Stimulated activated naive CD8-positive, alpha-beta T cell treated with anti-CD3 and anti-CD28 coated beads, Interleukin-15, amount 100 ng/mL, for 72 hours (primary cell): ENCODE measurements around the gene SMC5.
A peak's percentile ranks its signal among the peaks of the same experiment; 100 is the strongest.
"Not testable (repeated sequence)": the region's sequence is repeated elsewhere in the genome, so short reads cannot be mapped to it uniquely, and the experiment has no call there.

Source experiments
- ATAC-seq: fragments of 150-1000 bp; cut with Tn5 transposase; 2 replicates; pipeline ENCODE4 v1.10.0; 2021; ENCODE audit warnings: mild to moderate bottlenecking, moderate library complexity
- DNase-seq, 2 donors: peaks; one replicate each; pipeline ENCODE4 v3.0.0; 2021 to 2022
- H3K27ac Mint-ChIP-seq, 2 donors: one replicate each; pipeline ENCODE4 v1.8.0; 2022; ENCODE audit warnings: mild to moderate bottlenecking in 2 of 2, mixed read lengths in 2 of 2, moderate library complexity in 2 of 2
- H3K27me3 Mint-ChIP-seq: one replicate; pipeline ENCODE4 v1.8.0; 2022; ENCODE audit warnings: mixed read lengths
- H3K4me1 Mint-ChIP-seq: one replicate; pipeline ENCODE4 v1.8.0; 2022; ENCODE audit warnings: mild to moderate bottlenecking, mixed read lengths
- H3K4me3 Mint-ChIP-seq, 2 donors: one replicate each; pipeline ENCODE4 v1.8.0; 2022; ENCODE audit warnings: mild to moderate bottlenecking in 2 of 2, mixed read lengths in 2 of 2, moderate library complexity in 1 of 2
- H3K9me3 Mint-ChIP-seq, 2 donors: one replicate each; pipeline ENCODE4 v1.8.0; 2022; ENCODE audit warnings: mixed read lengths in 2 of 2

SMC5 gene

DNA sequence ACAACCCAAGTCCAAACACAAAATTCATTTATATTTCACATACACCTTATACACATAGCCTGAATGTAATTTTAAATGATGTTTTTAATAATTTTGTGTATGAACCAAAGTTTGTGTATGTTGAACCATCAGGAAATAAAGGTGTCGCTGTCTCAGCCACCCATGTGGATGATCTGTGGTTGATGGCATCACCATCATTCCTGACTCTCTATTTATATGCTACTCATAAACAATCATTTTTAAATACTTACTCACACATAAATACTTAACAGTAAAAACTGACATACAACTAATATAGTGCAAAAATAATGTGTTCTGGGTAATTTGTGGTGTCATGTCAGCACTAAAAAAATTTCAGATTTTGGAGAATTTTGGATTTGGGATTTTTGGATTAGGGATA, 38.4 kb downstream of the SMC5 start:
- ATAC-seq (no peak), DNase-seq (no peak)
- Mint-ChIP-seq H3K4me3 (no peak overlapping the region), H3K27ac (no peak overlapping the region), H3K9me3 (no peaks in the 10 kb centered on the region), H3K27me3 (no peaks in the 10 kb centered on the region), H3K4me1 (peaks cover 17% of the 10 kb centered on the region)

DNA sequence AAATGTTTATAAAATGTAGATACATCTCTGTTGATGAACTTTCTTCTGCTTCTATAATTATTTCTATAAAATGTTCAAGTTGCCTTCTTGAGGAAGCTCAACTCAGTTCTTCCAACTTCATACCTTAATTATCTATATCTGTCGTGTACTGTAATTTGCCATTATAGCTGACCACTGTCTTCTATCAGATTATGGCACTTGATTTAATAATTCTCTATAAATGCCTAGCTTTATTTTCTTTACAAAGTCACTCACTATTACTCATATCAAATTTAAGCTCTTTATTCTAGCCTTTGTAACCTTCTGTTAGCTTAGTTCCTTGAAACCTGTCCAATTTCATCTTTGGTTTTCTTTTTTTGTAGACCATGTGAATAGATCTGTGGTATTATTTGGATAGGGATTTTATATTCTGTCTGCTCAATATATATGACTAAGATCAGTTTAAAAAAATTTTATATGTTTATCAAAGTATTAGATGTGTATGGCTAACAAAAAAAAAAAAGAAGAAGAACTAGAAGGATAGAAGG, 39.5 kb downstream of the SMC5 start:
- no peak for ATAC-seq
- Mint-ChIP-seq H3K27me3 (no peaks in the 10 kb centered on the region), H3K4me3 (no peak overlapping the region), H3K9me3 (no peaks in the 10 kb centered on the region), H3K27ac (no peak overlapping the region), H3K4me1 (peaks cover 16% of the 10 kb centered on the region)
- no peak for DNase-seq

DNA sequence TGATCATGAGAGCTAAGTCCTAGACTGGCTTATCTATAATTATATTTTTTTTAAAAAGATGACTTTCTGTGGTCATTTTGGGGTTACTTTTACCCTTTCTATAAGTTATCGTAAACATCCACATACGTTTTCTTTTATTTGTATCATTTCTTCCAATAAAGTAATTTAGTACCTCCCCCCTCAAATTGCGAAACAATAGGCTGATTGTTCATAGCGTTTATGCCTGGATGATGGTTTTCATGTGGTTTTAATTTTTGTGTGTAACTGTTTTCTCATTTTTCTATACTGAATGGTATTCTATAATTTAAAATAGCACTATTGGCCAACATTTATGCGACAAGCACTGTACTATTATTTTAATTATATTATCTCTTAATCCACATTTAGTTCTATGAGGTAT, 44.5 kb downstream of the SMC5 start:
- Mint-ChIP-seq H3K4me1 (no peaks in the 10 kb centered on the region), H3K4me3 (no peak overlapping the region), H3K27ac (peak overlapping the region in 1 of 2 donors; percentile 45), H3K27me3 (no peaks in the 10 kb centered on the region), H3K9me3 (no peaks in the 10 kb centered on the region)
- DNase-seq: no peak
- no peak for ATAC-seq

DNA sequence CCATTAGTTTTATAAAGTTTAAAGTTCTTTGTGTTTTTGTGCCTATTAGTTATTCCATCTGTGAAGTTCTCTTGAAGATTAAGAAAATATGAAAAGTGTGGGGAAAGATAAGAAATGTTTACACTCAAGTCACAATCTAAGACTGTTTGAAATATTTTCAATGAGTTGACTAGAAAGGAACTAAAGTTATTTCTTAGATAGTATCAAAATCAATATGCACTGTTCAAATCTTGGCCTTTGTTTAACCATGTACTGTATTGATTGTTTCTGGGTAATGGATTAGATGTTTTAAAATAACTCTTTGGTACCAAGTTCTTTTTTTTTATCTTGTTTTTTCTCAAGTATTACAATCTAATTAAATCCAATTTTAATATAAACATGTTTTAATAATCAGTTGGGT, 46.0 kb downstream of the SMC5 start:
- no peak overlapping the region for H3K4me3 Mint-ChIP-seq
- no peak overlapping the region for H3K27ac Mint-ChIP-seq
- no peaks in the 10 kb centered on the region for H3K27me3 Mint-ChIP-seq
- no peak for DNase-seq
- no peak for ATAC-seq
- no peaks in the 10 kb centered on the region for H3K4me1 Mint-ChIP-seq
- no peaks in the 10 kb centered on the region for H3K9me3 Mint-ChIP-seq

DNA sequence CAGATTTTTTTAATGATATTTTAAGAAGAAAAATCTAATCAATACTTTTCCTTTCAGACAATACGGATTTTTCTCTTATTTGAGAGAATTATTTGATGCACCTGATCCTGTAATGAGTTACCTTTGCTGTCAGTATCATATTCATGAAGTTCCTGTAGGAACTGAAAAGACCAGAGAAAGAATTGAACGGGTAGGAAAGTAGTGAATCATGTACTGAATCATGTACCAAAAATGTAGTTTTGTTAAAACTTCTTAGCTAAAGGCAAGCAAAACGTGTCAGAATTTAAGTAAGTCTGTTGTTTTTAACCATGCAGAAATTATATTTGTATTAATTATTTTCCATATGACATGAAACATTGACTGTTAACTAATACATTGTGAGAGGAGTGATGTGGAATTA, 56.6 kb downstream of the SMC5 start:
- no peak for ATAC-seq
- Mint-ChIP-seq H3K27ac (no peak overlapping the region), H3K4me3 (no peak overlapping the region), H3K4me1 (peaks cover 6% of the 10 kb centered on the region), H3K9me3 (no peaks in the 10 kb centered on the region), H3K27me3 (no peaks in the 10 kb centered on the region)
- no peak for DNase-seq

DNA sequence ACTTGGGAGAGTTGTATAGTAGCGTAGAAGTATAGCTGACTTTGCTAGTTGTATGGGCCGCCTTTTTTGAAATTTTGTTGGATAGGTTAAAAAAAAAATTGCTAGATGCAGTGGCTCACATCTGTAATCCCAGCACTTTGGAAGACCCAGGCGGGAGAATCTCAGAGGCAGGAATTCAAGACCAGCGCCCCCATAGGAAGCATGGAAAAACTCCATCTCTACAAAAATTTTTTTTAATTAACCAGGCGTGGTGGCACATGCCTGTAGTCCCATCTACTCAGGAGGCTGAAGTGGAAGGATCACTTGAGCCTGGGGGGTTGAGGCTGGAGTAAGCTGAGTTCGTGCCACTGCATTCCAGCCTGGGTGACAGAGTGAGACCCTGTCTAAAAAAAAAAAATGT, 59.2 kb downstream of the SMC5 start:
- Mint-ChIP-seq H3K27me3 (no peaks in the 10 kb centered on the region), H3K4me3 (no peak overlapping the region), H3K4me1 (peaks cover 6% of the 10 kb centered on the region), H3K27ac (no peak overlapping the region), H3K9me3 (no peaks in the 10 kb centered on the region)
- DNase-seq (no peak), ATAC-seq (no peak)

DNA sequence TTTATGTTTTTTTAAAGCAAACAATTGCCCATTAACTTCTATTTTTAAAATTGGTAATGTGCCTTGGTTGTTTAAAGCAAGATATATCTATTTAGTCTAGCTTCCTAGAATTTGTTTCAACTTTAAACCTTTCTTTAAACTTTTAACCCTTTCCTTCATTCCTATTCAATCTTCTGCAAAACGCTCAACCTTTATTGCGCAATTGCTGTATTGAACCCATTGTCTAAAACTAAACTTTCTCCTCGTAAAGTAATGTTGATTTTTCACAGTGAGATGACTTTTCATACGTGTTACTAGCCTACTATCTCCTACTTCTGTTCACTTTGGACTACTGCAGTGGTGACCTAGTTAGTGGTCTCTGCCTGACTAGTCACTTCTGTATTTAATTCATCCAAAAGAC, 63.3 kb downstream of the SMC5 start:
- no peaks in the 10 kb centered on the region for H3K4me1 Mint-ChIP-seq
- DNase-seq (no peak), ATAC-seq (no peak)
- H3K27me3 Mint-ChIP-seq: no peaks in the 10 kb centered on the region
- H3K9me3 Mint-ChIP-seq: peaks cover 0 to 5% of the 10 kb centered on the region in 2 donors
- H3K27ac Mint-ChIP-seq: no peak overlapping the region
- H3K4me3 Mint-ChIP-seq: no peak overlapping the region

DNA sequence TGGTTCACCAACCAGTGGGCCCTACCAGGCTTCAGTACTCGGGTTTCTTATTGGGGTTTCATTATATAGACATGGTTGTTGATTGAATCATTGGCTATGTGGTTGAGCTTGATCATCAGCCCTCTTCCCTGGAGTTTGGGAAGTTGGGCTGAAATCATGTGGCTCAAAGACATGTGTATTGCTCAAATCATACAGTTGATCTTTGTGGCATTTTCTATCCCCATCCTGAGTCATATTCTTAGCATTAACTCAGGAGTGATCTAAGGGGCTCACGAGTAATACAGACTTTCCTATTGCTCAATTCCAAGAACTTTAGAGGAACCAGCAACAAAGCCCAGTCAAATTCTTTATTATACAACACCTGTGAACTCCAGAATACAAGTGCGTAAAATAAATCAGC, 66.2 kb downstream of the SMC5 start:
- no peaks in the 10 kb centered on the region for H3K27me3 Mint-ChIP-seq
- H3K9me3 Mint-ChIP-seq: peaks cover 11 to 13% of the 10 kb centered on the region in 2 donors
- H3K4me3 Mint-ChIP-seq: no peak overlapping the region
- ATAC-seq (no peak), DNase-seq (no peak)
- H3K4me1 Mint-ChIP-seq: no peaks in the 10 kb centered on the region
- H3K27ac Mint-ChIP-seq: no peak overlapping the region

DNA sequence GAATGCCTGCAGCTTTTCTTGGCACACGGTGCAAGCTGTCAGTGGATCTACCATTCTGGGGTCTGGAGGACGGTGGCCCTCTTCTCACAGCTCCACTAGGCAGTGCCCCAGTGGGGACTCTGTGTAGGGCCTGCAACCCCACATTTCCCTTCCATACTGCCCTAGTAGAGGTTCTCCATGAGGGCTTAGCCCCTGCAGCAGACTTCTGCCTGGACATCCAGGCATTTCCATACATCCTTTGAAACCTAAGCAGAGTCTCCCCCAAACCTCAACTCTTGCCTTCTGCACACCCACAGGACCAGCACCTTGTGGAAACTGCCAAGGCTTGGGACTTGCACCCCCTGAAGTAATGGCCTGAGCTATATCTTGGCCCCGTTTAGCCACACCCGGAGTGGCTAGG, 69.8 kb downstream of the SMC5 start:
- ATAC-seq, H3K27ac Mint-ChIP-seq, DNase-seq, H3K4me3 Mint-ChIP-seq, H3K27me3 Mint-ChIP-seq, H3K4me1 Mint-ChIP-seq: not testable (repeated sequence)
- peaks cover 11 to 13% of the 10 kb centered on the region in 2 donors for H3K9me3 Mint-ChIP-seq

DNA sequence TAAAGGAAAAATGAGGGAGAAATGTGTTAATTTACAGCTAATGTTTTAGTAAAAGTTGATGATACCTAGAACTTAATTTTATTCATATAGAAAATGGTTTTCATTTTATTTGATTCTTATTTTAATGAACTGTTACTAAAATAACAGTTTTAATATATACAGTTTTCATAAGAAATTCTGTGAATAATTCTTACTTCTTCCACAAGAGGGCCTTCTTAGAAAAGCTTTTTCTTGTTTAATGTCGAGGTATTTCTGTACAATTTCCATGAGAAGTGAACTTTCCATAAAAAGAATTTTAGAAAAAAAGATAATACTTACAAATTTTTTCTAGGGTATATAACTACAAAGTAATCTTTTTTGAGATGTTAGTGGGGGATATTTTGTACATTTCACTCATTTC, 81.8 kb downstream of the SMC5 start:
- H3K27me3 Mint-ChIP-seq: no peaks in the 10 kb centered on the region
- H3K4me3 Mint-ChIP-seq: no peak overlapping the region
- no peaks in the 10 kb centered on the region for H3K9me3 Mint-ChIP-seq
- ATAC-seq (no peak), DNase-seq (no peak)
- H3K27ac Mint-ChIP-seq: no peak overlapping the region
- no peaks in the 10 kb centered on the region for H3K4me1 Mint-ChIP-seq

DNA sequence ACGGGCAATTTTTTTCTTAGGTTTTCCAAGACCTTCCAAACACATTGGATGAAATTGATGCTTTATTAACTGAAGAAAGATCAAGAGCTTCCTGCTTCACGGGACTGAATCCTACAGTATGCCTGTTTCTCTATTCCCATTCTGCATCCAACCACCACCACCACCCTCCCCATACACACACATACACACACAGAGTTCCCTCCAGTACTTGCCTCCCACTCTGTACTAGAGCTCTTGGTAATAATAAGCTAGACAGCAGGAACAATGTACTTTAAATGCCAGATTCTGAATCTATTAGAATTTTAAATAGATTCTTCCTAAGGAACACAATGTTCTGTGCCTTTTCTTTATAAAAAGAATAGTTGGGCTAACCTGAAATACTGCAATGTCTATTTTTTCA, 88.3 kb downstream of the SMC5 start:
- H3K27ac Mint-ChIP-seq: peak overlapping the region in 1 of 2 donors; percentile 66

DNA sequence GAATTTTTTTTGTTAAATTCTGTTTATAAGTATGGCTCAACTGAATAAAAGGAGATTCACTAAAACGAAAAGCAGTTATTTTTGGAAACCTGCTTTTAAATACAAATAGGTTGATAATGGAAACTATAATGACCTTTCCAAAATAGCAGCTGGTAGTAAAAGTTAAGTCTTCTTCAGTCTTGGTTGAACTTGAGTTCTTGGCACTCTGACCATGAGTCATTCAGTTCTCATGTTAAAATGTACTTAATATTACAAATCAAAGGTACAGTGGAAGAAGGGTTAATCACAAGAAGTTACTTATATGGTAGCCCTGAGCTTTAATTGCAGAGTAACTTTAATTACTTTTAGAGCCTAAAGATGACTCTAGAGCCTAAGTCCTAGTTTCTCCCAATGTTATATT, 93.6 kb downstream of the SMC5 start:
- H3K27ac Mint-ChIP-seq: peak overlapping the region in 1 of 2 donors; percentile 34
- H3K27me3 Mint-ChIP-seq: no peaks in the 10 kb centered on the region
- no peaks in the 10 kb centered on the region for H3K9me3 Mint-ChIP-seq
- no peak for ATAC-seq
- H3K4me1 Mint-ChIP-seq: peaks cover 5% of the 10 kb centered on the region
- no peak overlapping the region for H3K4me3 Mint-ChIP-seq
- DNase-seq: no peak

More for the DNA sequence above, 88.3 kb downstream of the SMC5 start:
- ATAC-seq (no peak), DNase-seq (no peak)
- no peaks in the 10 kb centered on the region for H3K9me3 Mint-ChIP-seq
- peaks cover 5% of the 10 kb centered on the region for H3K4me1 Mint-ChIP-seq
- no peak overlapping the region for H3K4me3 Mint-ChIP-seq
- H3K27me3 Mint-ChIP-seq: no peaks in the 10 kb centered on the region

DNA sequence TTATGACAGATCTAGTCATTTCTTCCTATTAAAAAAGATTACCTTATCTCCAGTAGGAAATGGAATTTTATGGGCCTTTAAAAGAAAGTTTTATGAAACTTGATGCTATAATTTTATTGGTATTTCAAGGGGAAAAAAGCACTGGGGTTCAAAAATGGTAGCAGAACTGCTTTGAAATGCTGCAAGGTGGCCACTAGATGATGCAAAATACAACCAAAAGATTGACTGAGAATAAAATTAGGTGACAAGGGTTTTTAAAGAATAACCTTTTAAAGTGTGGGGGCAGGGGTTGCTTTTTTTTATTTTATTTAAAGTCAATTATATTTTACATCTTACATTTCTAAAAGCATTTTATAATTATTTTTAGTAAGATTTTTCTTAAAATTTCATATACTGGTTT, 94.0 kb downstream of the SMC5 start:
- no peak overlapping the region for H3K4me3 Mint-ChIP-seq
- H3K9me3 Mint-ChIP-seq: no peaks in the 10 kb centered on the region
- no peak overlapping the region for H3K27ac Mint-ChIP-seq
- DNase-seq (no peak), ATAC-seq (no peak)
- no peaks in the 10 kb centered on the region for H3K27me3 Mint-ChIP-seq
- peaks cover 5% of the 10 kb centered on the region for H3K4me1 Mint-ChIP-seq

DNA sequence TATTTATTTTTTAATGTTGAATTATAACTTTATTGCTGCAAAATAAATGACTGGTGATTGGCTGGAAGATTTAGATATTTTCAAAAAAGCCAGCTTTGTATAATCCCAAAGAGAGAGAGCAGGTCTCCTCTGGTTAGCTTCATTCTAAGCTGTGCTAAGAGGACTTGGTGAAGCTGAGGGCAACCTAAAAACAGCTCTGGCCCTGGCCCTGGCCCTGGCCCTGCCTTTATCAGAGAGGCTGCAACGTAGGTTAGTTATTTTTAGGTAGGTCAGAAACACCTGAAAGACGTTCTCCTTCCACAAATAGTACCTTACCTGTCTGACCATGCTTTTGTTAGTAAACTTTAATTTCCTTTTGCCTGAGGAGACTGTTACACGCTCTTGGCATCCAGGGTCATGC, 97.0 kb downstream of the SMC5 start:
- Mint-ChIP-seq H3K27me3 (no peaks in the 10 kb centered on the region), H3K9me3 (no peaks in the 10 kb centered on the region), H3K4me1 (peaks cover 5% of the 10 kb centered on the region), H3K27ac (peak overlapping the region in 1 of 2 donors; percentile 35), H3K4me3 (no peak overlapping the region)
- ATAC-seq (no peak), DNase-seq (no peak)

DNA sequence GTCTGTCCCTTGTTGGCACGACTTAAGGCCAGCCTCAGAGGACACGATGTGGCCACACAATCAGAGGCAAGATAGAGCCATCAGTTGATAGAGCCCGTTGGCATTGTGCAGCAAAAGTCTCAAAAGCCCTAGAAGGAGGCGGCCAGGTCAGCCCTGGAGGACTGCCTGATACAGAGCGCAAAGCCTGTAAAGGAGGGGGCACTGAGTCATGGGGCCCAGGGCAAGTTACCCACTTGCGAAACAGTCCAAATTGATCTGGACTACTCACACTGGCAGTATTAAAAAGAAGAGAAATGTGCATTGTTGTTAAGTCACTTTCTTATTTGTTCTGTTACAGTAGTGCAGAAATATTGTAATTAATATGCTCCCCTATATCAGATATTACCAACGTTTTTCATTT, 104.2 kb downstream of the SMC5 start:
- no peak overlapping the region for H3K4me3 Mint-ChIP-seq
- H3K27me3 Mint-ChIP-seq: no peaks in the 10 kb centered on the region
- H3K9me3 Mint-ChIP-seq: no peaks in the 10 kb centered on the region
- DNase-seq (no peak), ATAC-seq (no peak)
- H3K4me1 Mint-ChIP-seq: no peaks in the 10 kb centered on the region
- no peak overlapping the region for H3K27ac Mint-ChIP-seq

DNA sequence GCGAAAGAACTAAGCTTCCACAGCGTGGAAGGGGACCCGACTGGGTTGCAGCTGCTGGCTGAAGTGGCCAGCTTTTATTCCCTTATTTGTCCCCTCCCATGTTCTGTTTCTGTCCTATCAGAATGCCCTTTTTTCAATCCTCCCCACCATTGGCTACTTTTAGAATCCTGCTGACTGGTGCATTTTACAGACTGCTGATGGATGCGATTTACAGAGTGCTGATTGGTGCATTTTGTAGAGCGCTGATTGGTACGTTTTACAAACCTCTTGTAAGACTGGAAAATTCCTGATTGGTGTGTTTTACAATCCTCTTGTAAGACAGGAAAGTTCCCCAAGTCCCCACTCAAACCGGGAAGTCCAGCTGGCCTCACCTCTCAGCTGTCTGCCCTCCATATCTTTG, 105.0 kb downstream of the SMC5 start:
- Mint-ChIP-seq H3K4me1 (no peaks in the 10 kb centered on the region), H3K27me3 (no peaks in the 10 kb centered on the region), H3K4me3 (no peak overlapping the region), H3K27ac (no peak overlapping the region), H3K9me3 (no peaks in the 10 kb centered on the region)
- DNase-seq (no peak), ATAC-seq (no peak)

DNA sequence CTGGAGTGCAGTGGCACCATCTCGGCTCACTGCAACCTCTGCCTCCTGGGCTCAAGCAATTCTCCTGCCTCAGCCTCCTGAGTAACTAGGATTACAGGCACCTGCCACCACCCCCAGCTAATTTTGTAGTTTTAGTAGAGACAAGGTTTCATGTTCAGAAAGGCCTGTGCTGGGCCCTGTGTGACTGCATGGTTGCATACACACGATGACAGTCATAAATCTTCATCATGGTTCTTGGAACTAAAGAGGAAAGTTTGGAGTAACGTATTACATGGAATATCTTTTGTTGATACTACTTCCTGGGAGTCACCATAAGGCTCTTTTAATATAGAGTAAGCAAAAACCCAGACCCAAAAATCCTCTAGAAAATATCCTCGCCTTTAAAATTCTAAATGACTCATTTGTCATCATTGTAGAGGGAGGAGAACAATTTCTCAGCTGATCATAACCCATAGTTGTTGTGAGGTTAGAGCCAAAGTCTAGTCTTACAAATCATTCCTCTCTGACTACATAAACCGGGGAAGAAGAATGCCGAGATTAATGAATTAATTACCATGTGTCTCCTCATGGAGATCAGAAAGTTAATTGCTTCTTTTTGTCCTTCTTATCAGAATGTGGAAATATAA, 108.6 kb downstream of the SMC5 start:
- DNase-seq (no peak), ATAC-seq (no peak)
- H3K9me3 Mint-ChIP-seq: no peaks in the 10 kb centered on the region
- H3K27ac Mint-ChIP-seq: no peak overlapping the region
- H3K4me3 Mint-ChIP-seq: no peak overlapping the region
- no peaks in the 10 kb centered on the region for H3K27me3 Mint-ChIP-seq
- no peaks in the 10 kb centered on the region for H3K4me1 Mint-ChIP-seq
